Loucy (cell line): Measurements from ENCODE around the gene THOP1.

ENCODE experiments used
- CTCF ChIP-seq: fragments of 200-600 bp; sonication (generic); conservative IDR thresholded peaks from 2 replicates; pipeline ENCODE4 v1.5.1; 2014; ENCODE audit warnings: mild to moderate bottlenecking, antibody characterized with exemption, low read length
- EZH2phosphoT487 ChIP-seq: fragments of 200-600 bp; IDR thresholded peaks from 2 replicates; pipeline ENCODE4 v1.6.1; 2018; ENCODE audit warnings: antibody characterized with exemption, mild to moderate bottlenecking, moderate library complexity, borderline replicate concordance

DNA sequence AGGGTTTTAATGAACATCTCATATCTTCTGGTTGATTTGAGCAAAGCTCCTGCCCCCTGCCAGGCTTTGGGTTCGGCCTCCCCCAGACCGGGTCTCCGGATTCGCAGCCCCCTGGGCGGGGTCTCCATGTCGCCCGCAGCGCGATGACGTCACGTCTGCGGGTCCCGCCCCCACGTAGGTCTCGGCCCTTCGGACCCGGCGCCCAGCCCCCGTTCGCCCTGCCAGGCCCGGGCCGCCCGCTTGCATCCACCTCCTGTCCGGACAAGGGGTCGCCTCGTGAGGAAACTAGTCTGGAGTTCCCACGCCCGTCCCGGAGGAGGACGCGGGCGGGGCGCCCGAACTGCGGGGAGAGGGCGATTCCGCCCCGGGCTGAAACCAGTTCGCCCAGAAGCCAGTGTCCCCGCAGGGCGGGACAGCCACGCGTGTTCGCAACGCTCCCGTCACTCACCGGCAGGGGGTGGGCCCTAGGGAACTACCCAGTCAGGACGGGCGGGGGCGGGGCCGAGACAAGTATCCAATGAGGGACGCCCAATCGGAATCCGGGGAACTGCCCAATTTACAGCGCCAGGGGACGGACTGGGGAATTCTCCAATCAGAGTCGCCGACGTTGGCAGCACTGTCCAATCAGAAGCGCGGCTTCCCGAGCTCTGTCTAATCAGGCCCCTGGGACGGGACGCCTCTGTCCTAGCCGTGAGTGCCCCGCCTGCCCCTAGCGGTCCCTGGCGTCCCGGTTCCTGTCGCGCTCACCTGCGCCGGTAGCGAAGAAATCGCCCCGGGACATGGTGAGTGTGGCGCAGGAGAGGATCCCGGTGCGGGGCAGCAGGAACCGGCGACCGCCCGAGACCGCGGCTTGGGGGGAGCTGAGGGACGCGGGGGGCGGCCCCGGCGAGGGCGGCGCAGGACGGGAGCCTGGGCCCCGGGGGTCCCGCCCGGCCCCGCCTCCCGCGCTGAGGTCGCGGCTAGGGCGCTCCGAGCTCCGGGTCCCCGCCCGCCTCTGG is 55.8 kb downstream of the THOP1 start, which contains the start of gene ZNF555:
- TF ChIP-seq CTCF (peak; percentile 41), EZH2phosphoT487 (no peak)
